ENCODE data around the gene RPS6KA5.
"Not testable (repeated sequence)": the region's sequence is repeated elsewhere in the genome, so short reads cannot be mapped to it uniquely, and the experiment has no call there.

Gene RPS6KA5

DNA sequence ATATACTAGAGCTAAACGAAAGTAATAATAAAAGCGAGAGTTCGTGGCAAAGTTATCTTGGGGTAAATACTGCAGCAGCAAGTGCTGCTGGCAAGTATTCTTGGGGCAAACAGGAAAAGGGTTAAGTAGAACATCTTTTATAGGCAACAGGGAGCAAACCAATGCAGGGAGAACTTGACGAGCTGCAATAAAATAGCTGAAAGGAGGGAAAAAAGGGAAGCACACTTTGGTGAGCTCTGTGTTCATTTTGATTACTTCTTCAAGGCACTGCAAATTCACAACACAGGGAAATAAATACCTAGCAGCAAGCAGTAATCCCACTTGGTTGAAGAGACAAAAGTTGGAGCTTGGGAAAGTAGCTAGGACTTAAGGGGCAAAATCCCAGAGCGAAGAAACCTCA, 201.9 kb downstream of the RPS6KA5 start:
- no peak for DNase-seq

- no peak for DNase-seq
Measured at GRCh38 chr14:90857866-90858265, 202.6 kb downstream of the RPS6KA5 start.

GRCh38 chr14:90856115-90856514, 204.3 kb downstream of the RPS6KA5 start:
- DNase-seq: not testable (repeated sequence)

- DNase-seq: no peak
Measured at GRCh38 chr14:90853116-90853515, 207.3 kb downstream of the RPS6KA5 start.

- no peak for DNase-seq
Measured at GRCh38 chr14:90851327-90852036, 209.0 kb downstream of the RPS6KA5 start.

DNA sequence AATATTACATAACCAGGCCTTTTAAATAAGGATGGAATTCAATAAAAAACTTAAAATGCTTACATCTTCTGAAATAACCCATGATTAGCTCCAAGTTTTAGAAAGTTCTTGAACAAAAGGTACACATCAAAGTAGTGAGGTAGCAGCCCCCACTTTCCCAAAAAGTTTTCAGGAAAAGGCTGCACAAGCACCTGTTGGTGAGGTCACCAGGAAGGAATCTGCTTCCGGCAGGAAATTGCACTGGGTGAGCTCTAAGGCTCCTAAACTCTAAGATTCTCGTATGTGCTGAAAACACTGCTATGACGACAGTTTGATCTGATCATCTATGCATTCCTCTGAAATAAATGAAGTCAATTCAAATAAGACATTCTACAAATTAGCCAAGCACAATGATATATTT, 210.0 kb downstream of the RPS6KA5 start:
- DNase-seq: no peak

- no peak for DNase-seq
Measured at GRCh38 chr14:90849787-90850444, 210.5 kb downstream of the RPS6KA5 start.

- DNase-seq: no peak
Measured at GRCh38 chr14:90848944-90849731, 211.3 kb downstream of the RPS6KA5 start.

GRCh38 chr14:90846511-90846910, 213.9 kb downstream of the RPS6KA5 start:
- DNase-seq: no peak

DNA sequence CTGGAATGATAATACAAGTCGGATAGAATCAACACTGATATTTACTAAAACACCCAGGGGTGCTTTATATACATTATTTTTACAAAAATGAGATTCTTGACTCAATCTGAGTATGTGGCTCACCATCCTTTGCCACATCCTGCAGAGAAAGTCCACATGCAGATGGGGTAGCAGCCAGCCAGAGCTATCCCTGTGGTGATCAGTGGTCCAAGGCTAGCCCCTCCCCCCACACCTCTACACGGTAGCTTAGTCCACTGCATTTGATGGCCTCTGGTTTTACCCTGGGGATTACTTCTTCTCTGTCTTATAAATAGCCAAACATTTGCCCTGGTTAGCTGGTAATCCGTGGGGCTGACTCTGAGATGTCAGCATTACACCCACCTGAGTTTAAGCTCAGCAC, 216.1 kb downstream of the RPS6KA5 start:
- no peak for DNase-seq

DNA sequence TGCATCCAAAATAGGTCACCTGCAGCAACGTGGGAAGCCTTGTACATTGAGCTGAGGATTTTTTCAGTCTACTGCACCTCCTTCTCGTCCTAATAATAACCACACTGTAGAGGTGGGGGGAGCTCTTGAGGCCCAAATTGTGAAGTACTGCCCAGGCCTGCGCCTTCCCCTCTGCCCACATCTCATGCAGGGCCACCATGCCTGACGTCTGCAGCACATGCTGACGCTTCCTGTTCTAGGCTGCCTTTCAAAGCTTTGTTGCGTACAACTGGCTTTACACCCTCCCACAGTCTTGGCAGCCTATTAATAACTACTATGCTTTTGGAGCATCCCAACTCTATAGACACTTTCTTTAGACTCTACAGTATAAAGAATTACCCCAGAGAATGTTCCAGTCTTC, 217.7 kb downstream of the RPS6KA5 start:
- no peak for DNase-seq

DNA sequence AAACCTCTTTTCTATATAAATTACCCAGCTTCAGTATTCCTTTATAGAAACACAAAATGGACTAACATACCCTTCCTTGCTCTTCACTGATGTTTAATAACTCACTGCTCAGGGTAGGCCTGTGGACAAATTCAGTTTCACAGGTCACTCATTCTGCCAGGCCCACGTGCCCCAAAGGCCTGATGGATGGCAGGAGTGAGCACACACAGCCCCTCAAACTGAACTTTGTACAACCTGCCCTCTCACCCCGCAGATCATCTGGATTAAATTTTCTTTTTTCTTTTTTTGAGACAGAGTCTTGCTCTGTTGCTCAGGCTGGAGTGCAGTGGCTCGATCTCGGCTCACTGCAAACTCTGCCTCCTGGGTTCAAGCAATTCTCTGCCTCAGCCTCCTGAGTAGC, 219.8 kb downstream of the RPS6KA5 start:
- DNase-seq: not testable (repeated sequence)

DNA sequence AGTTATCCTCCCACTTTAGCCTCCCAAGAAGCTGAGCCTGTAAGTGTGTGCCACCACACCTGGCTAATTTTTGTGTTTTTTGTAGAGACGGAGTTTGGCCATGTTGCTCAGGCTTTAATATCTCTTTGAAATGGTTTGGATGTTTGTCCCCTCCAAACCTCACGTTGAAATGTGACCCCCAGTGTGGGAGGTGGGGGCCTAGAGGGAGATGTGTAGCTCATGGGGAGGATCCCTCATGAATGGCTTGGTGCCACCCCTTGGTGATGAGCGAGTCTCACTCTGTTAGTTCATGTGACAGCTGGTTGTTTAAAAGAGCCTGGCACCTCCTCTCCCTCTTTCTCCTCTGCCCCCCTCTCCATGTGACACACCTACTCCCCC, 220.6 kb downstream of the RPS6KA5 start:
- no peak for DNase-seq

GRCh38 chr14:90839024-90839888, 221.2 kb downstream of the RPS6KA5 start:
- no peak for DNase-seq

- not testable (repeated sequence) for DNase-seq
Measured at GRCh38 chr14:90838531-90838930, 221.9 kb downstream of the RPS6KA5 start.

- no peak for DNase-seq
Measured at GRCh38 chr14:90837355-90837754, 223.1 kb downstream of the RPS6KA5 start.

DNA sequence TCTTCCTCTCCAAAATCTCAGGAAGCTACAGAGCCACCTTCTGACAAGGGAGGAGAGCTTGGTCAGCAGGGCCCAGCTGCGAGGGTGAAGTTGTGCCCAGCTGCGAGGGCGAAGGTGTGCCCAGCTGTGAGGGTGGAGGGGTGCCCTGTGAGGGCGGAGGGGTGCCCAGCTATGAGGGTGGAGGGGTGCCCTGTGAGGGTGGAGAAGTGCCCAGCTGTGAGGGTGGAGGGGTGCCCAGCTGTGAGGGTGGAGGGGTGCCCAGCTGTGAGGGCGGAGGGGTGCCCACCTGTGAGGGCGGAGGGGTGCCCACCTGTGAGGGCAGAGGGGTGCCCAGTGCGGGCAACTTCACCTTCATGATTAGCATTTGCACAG, 223.8 kb downstream of the RPS6KA5 start:
- no peak for DNase-seq

DNA sequence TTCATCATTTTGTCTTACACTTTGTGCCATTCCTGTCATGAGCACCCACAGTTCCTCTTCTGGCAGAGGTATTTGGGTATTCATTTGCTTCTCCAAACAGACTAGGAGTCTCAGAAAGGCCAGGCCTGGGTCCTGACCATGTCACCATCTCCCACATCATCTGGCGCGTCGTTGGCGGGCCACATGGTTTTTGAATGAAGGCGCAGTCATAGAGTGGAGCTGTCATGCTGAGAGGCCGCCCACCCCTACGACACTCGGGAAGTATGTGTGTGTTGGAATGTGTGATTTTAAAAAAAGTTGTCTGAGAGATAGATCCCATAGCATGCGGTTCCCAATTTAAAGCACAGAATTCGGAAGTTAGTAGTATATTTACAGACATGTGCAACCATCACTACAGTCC, 228.6 kb downstream of the RPS6KA5 start:
- DNase-seq: no peak

DNA sequence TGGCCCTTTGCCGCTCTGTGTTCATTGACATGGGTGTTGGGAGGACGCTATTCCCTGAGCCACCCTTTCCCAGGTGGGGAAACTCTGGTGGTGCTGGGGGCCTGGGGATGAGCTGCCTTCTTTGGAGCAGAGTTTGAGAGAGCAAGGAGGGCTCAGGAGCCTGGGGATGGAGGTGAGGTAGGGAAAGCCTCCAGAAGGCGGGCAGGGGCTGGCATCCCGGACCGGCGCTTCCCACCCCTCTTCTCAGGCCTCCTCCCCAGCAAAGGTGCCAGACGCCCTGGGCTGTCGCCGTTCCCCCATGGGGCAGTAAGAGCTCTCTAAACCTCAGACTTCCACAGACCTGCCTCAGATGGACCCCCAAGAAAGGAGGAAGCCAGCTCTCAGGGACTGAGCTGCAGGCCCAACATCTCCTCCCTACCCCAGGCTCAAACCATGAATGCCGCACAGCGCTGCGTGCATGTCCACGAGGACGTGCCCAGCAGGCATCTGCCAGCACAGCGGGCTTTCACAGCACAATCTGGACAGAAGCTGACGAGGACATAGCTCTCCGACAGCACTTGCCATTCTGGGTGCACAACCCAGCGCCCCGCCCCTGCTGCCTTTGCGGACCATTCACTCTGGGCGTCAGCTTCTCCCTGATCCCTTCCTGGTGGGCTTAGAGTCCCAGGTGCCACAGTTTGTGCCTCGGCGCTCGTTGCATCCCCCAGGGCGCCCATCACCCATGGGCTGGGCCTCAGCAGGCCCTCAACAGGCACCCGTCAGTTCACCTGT, 229.3 kb downstream of the RPS6KA5 start:
- DNase-seq: no peak

DNA sequence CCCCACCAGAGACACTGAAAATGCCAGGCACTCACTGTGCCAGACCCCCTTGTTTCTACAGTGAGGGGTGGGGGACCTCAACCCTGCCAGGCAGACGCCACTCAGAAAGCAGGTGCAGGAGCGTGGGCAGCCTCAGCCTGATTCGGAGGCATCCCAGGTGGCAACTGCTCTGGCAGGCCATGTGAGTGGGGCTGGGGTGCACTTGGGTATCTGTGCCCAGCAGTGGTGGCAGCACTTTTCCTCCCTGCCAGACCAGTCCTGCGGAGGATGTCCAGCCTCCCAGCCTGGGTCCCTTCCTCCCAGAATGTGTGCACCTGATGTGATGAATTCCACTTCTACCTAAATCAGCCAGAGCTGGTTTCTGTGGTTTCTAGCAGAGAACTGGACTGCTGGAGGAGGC, 230.8 kb downstream of the RPS6KA5 start:
- no peak for DNase-seq

- DNase-seq: no peak
Measured at GRCh38 chr14:90828642-90829487, 231.6 kb downstream of the RPS6KA5 start.
